K562 (cell line): Measurements from ENCODE around the gene CHST12. TPM values are rescaled to one million over a fixed set of nuclear protein-coding genes. Genes with fewer than 3 reads are reported as not detected.

Source experiments
- ATF4 ChIP-seq: fragments of 450-650 bp; formaldehyde crosslinking; IDR thresholded peaks from 2 replicates; pipeline ENCODE4 v1.4.0; 2022; ENCODE audit warnings: mild to moderate bottlenecking, moderate library complexity
- ATF6 ChIP-seq: sonication (generic); formaldehyde crosslinking; IDR thresholded peaks from 2 replicates; pipeline ENCODE4 v1.4.0; 2020; ENCODE audit warnings: mild to moderate bottlenecking, missing genetic modification reagents
- CBFA2T3 ChIP-seq: fragments of 450-650 bp; IDR thresholded peaks from 2 replicates; pipeline ENCODE4 v1.6.1; 2017
- CHCHD3 ChIP-seq: fragments of 250-450 bp; sonication (Bioruptor Pico); IDR thresholded peaks from 2 replicates; pipeline ENCODE4 v2.1.2; 2022; ENCODE audit warnings: mild to moderate bottlenecking
- GABPB1 ChIP-seq: sonication (generic); formaldehyde crosslinking; IDR thresholded peaks from 2 replicates; pipeline ENCODE4 v1.8.0; 2022; ENCODE audit warnings: mild to moderate bottlenecking, missing genetic modification reagents
- KDM4B ChIP-seq, 2 experiments: fragments of 450-650 bp in 1 of 2; sonication (generic) in 1 of 2; IDR thresholded peaks; 2 replicates each; pipeline ENCODE4 v1.6.1; 2016 to 2017; ENCODE audit warnings: borderline replicate concordance in 2 of 2, antibody characterized with exemption in 1 of 2, low read depth in 1 of 2, mild to moderate bottlenecking in 1 of 2
- L3MBTL2 ChIP-seq: fragments of 450-650 bp; IDR thresholded peaks from 2 replicates; pipeline ENCODE4 v1.6.1; 2016; ENCODE audit warnings: mild to moderate bottlenecking, moderate library complexity
- MITF ChIP-seq: IDR thresholded peaks from 2 replicates; pipeline ENCODE4 v1.6.1; 2014; ENCODE audit warnings: antibody characterized with exemption
- NFE2L1 ChIP-seq: fragments of 450-650 bp; IDR thresholded peaks from 2 replicates; pipeline ENCODE4 v1.6.1; 2016; ENCODE audit warnings: missing genetic modification characterization, low read depth, mild to moderate bottlenecking, missing compliant biosample characterization, moderate library complexity, borderline replicate concordance
- NR2C2 ChIP-seq, 2 experiments: fragments of 200-800 bp in 1 of 2; sonication (Bioruptor generic) in 1 of 2; sonication (generic) in 1 of 2; formaldehyde crosslinking in 1 of 2; IDR thresholded peaks; 2 replicates each; pipeline versions ENCODE4 v1.6.1 to v1.8.0; 2016 to 2022; ENCODE audit warnings: mild to moderate bottlenecking in 1 of 2, missing compliant biosample characterization in 1 of 2, missing genetic modification characterization in 1 of 2, missing genetic modification reagents in 1 of 2
- RB1 ChIP-seq: fragments of 450-650 bp; IDR thresholded peaks from 2 replicates; pipeline ENCODE4 v1.6.1; 2017; ENCODE audit warnings: low read depth, mild to moderate bottlenecking
- SMC3 ChIP-seq: conservative IDR thresholded peaks from 2 replicates; pipeline ENCODE4 v1.6.1; 2011; ENCODE audit warnings: low read depth, low read length, improper control_type of control experiment; ENCODE audit not compliant: insufficient read depth
- TAF1 ChIP-seq: IDR thresholded peaks from 2 replicates; pipeline ENCODE4 v1.6.1; 2011; ENCODE audit warnings: mild to moderate bottlenecking, low read length, moderate library complexity; ENCODE audit not compliant: insufficient read depth, control insufficient read depth, severe bottlenecking; ENCODE audit errors: extremely low read depth
- TBP ChIP-seq: optimal IDR thresholded peaks from 2 replicates; pipeline ENCODE3; 2011; ENCODE audit warnings: low read depth, low read length, improper control_type of control experiment
- ZNF175 ChIP-seq: fragments of 200-800 bp; sonication (Bioruptor generic); IDR thresholded peaks from 2 replicates; pipeline ENCODE4 v1.6.1; 2016; ENCODE audit warnings: low read depth, mild to moderate bottlenecking, missing genetic modification characterization, missing compliant biosample characterization
- ZNF395 ChIP-seq: fragments of 200-800 bp; sonication (Bioruptor generic); IDR thresholded peaks from 2 replicates; pipeline ENCODE4 v1.6.1; 2017; ENCODE audit warnings: missing genetic modification characterization, missing compliant biosample characterization
- ZNF431 ChIP-seq: sonication (generic); formaldehyde crosslinking; IDR thresholded peaks from 2 replicates; pipeline ENCODE4 v1.8.0; 2022; ENCODE audit warnings: mild to moderate bottlenecking, missing genetic modification reagents
- polyA plus RNA-seq, 8 experiments: library from polyadenylated mRNA; depleted of rRNA in 4 of 8; stranded (reverse) in 5 of 8; unstranded in 3 of 8; fragments of >200 nt; fragmentation: Nextera tagmentation in 2 of 8; fragmentation: Illumina TruSeq in 1 of 8; extraction: Ambion mirVana in 2 of 8; extraction: Trizol in 1 of 8; gene quantifications; 2 replicates each; pipeline versions ENCODE4 v1.2.1 to v1.2.3, GENCODE V29; 2011 to 2014; ENCODE audit warnings: inconsistent platforms in 1 of 8, missing spikeins in 1 of 8
- total RNA-seq, 7 experiments: library from RNA; depleted of rRNA in 6 of 7; stranded (reverse); fragments of >200 nt in 6 of 7; fragmentation: Illumina TruSeq in 2 of 7; extraction: Trizol in 2 of 7; gene quantifications; 2 replicates each; pipeline versions ENCODE4 v1.2.1 to v1.2.3, GENCODE V29; 2011 to 2021; ENCODE audit warnings: low replicate concordance in 1 of 7
- TF ChIP-seq, protein P1 (sequence below), 3 experiments: IDR thresholded peaks in 2 of 3; conservative IDR thresholded peaks in 1 of 3; 2 replicates each; pipeline ENCODE4 v1.5.1; 2011 to 2012; ENCODE audit warnings: low read length in 3 of 3, mild to moderate bottlenecking in 3 of 3, control low read depth in 2 of 3, improper control_type of control experiment in 1 of 3, inconsistent platforms in 1 of 3, low read depth in 1 of 3, mixed read lengths in 1 of 3, moderate library complexity in 1 of 3; ENCODE audit not compliant: insufficient read depth in 2 of 3
- TF ChIP-seq, protein P2 (sequence below): sonication (generic); formaldehyde crosslinking; IDR thresholded peaks from 2 replicates; pipeline ENCODE4 v1.8.0; 2022; ENCODE audit warnings: mild to moderate bottlenecking, missing genetic modification reagents

Gene CHST12
- total and polyA plus RNA-seq, 9 of the 15 experiments (the other 6 are each of a cell fraction or from before 2014, with no cell fraction given) = 0.18 to 19.8 (median 3.6) TPM

DNA sequence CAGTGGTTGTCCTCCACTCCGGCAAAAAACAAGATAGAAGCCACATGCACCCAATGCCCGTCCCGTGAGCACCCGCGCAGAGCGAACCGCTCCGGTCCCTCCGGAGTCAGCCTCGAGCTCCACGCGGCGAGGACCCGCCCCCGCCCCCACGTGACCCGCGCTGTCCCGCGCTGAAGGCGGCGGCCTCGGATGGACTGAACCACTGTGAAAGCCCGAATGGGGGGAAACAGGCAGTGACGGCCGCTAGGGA, 49.5 kb upstream of the CHST12 start (continued):
- TF ChIP-seq, protein P1, sequence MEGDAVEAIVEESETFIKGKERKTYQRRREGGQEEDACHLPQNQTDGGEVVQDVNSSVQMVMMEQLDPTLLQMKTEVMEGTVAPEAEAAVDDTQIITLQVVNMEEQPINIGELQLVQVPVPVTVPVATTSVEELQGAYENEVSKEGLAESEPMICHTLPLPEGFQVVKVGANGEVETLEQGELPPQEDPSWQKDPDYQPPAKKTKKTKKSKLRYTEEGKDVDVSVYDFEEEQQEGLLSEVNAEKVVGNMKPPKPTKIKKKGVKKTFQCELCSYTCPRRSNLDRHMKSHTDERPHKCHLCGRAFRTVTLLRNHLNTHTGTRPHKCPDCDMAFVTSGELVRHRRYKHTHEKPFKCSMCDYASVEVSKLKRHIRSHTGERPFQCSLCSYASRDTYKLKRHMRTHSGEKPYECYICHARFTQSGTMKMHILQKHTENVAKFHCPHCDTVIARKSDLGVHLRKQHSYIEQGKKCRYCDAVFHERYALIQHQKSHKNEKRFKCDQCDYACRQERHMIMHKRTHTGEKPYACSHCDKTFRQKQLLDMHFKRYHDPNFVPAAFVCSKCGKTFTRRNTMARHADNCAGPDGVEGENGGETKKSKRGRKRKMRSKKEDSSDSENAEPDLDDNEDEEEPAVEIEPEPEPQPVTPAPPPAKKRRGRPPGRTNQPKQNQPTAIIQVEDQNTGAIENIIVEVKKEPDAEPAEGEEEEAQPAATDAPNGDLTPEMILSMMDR (IDR thresholded peaks at IDR 0.05 in 2 of 3, conservative IDR thresholded peaks at IDR 0.05 in 1 of 3; ENCODE audit: insufficient read depth in 2 of 3, low read depth in 1 of 3, low read length in 3 of 3) = 0 out of 6 replicates have a peak, but pooled peaks of 1 of the 3 experiments have one; percentile 1
- TF ChIP-seq ZNF395 (peak; percentile 95), KDM4B (IDR thresholded peaks at IDR 0.05; ENCODE audit: borderline replicate concordance in 2 of 2, low read depth in 1 of 2) (no peak), CBFA2T3 (0 out of 2 replicates have a peak, but pooled peaks have one; percentile 23), L3MBTL2 (peak; percentile 100), CHCHD3 (no peak), TBP (peak; percentile 46), NR2C2 (CRISPR knock-in tag; IDR thresholded peaks at IDR 0.05) (0 out of 2 replicates have a peak, but pooled peaks have one; percentile 63), NR2C2 (tag; IDR thresholded peaks at IDR 0.05) (no peak), ZNF431 (CRISPR knock-in tag) (peak; percentile 92), TAF1 (peak; percentile 52), MITF (peak; percentile 83), GABPB1 (peak; percentile 83), RB1 (peak; percentile 78; the same call in 1 of the 2 replicates), ATF6 (peak; percentile 97; the same call in 1 of the 2 replicates), ATF4 (CRISPR knock-in tag) (no peak), ZNF175 (CRISPR knock-in tag) (peak; percentile 95), NFE2L1 (tag) (no peak), SMC3 (no peak)
- TF ChIP-seq, protein P2, sequence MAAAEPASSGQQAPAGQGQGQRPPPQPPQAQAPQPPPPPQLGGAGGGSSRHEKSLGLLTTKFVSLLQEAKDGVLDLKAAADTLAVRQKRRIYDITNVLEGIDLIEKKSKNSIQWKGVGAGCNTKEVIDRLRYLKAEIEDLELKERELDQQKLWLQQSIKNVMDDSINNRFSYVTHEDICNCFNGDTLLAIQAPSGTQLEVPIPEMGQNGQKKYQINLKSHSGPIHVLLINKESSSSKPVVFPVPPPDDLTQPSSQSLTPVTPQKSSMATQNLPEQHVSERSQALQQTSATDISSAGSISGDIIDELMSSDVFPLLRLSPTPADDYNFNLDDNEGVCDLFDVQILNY (CRISPR knock-in tag) = peak; percentile 89
